T-helper 1 cell treated with Interleukin-12 subunit alpha and Interleukin-12 subunit beta and Interleukin-4 antibody, amounts not matched to agents 30 μg/mL and 1 μg/mL, for 36 hours (primary cell): Measurements from ENCODE around the gene CPE.
"Not testable (repeated sequence)": the region's sequence is repeated elsewhere in the genome, so short reads cannot be mapped to it uniquely, and the experiment has no call there.

Experiments used
- H3K27ac Mint-ChIP-seq: one replicate; pipeline ENCODE4 v1.8.0; 2021; ENCODE audit warnings: mild to moderate bottlenecking, mixed read lengths
- H3K27me3 Mint-ChIP-seq: one replicate; pipeline ENCODE4 v1.8.0; 2021; ENCODE audit warnings: low read depth, mixed read lengths
- H3K36me3 Mint-ChIP-seq: one replicate; pipeline ENCODE4 v1.8.0; 2021; ENCODE audit warnings: low read depth, mixed read lengths
- H3K4me1 Mint-ChIP-seq: one replicate; pipeline ENCODE4 v1.8.0; 2021; ENCODE audit warnings: low read depth, mixed read lengths
- H3K4me3 Mint-ChIP-seq: one replicate; pipeline ENCODE4 v1.8.0; 2021; ENCODE audit warnings: mild to moderate bottlenecking, moderate library complexity, mixed read lengths
- H3K9me3 Mint-ChIP-seq: one replicate; pipeline ENCODE4 v1.8.0; 2021; ENCODE audit warnings: mixed read lengths

Gene CPE

GRCh38 chr4:165378745-165379677 lies at the start of gene CPE:
CPE (plus strand) TSS chr4:165379008; CDS start chr4:165379222, 214 bp downstream.
- H3K4me1 Mint-ChIP-seq = no peaks in the 10 kb centered on the region
- H3K36me3 Mint-ChIP-seq = peaks cover 2% of the 10 kb centered on the region
- no peaks in the 10 kb centered on the region for H3K9me3 Mint-ChIP-seq
- peak within 1 kb of the TSS; percentile 53 for H3K4me3 Mint-ChIP-seq
- H3K27me3 Mint-ChIP-seq = peaks cover 76% of the 10 kb centered on the region
- no peak within 1 kb of the TSS for H3K27ac Mint-ChIP-seq

- Mint-ChIP-seq H3K27me3 (no peaks in the 10 kb centered on the region), H3K27ac (peak overlapping the region; percentile 73), H3K9me3 (no peaks in the 10 kb centered on the region), H3K4me1 (peaks cover 53% of the 10 kb centered on the region), H3K4me3 (peak overlapping the region; percentile 65), H3K36me3 (peaks cover 27% of the 10 kb centered on the region)
Observed at GRCh38 chr4:165330071-165330470, 48.7 kb upstream of the CPE start.

GRCh38 chr4:165330666-165331065 lies 48.1 kb upstream of the CPE start:
- peaks cover 52% of the 10 kb centered on the region for H3K4me1 Mint-ChIP-seq
- H3K27ac Mint-ChIP-seq = peak overlapping the region; percentile 73
- H3K9me3 Mint-ChIP-seq = no peaks in the 10 kb centered on the region
- peak overlapping the region; percentile 65 for H3K4me3 Mint-ChIP-seq
- H3K27me3 Mint-ChIP-seq = no peaks in the 10 kb centered on the region
- peaks cover 26% of the 10 kb centered on the region for H3K36me3 Mint-ChIP-seq

- H3K27ac Mint-ChIP-seq = peak overlapping the region; percentile 73
- H3K36me3 Mint-ChIP-seq = peaks cover 26% of the 10 kb centered on the region
- H3K4me3 Mint-ChIP-seq = peak overlapping the region; percentile 65
- no peaks in the 10 kb centered on the region for H3K9me3 Mint-ChIP-seq
- H3K27me3 Mint-ChIP-seq = no peaks in the 10 kb centered on the region
- H3K4me1 Mint-ChIP-seq = peaks cover 47% of the 10 kb centered on the region
Observed at GRCh38 chr4:165331359-165331758, 47.4 kb upstream of the CPE start.

- H3K4me3 Mint-ChIP-seq = peak overlapping the region; percentile 69
- no peaks in the 10 kb centered on the region for H3K27me3 Mint-ChIP-seq
- peaks cover 48% of the 10 kb centered on the region for H3K4me1 Mint-ChIP-seq
- peak overlapping the region; percentile 73 for H3K27ac Mint-ChIP-seq
- H3K9me3 Mint-ChIP-seq = no peaks in the 10 kb centered on the region
- peaks cover 26% of the 10 kb centered on the region for H3K36me3 Mint-ChIP-seq
Observed at GRCh38 chr4:165331823-165332222, 47.0 kb upstream of the CPE start.

GRCh38 chr4:165332502-165332901 lies 46.3 kb upstream of the CPE start:
- Mint-ChIP-seq H3K4me3 (peak overlapping the region; percentile 69), H3K9me3 (no peaks in the 10 kb centered on the region)

GRCh38 chr4:165335163-165335703 lies 43.6 kb upstream of the CPE start:
- Mint-ChIP-seq H3K4me1 (peaks cover 48% of the 10 kb centered on the region), H3K27me3 (no peaks in the 10 kb centered on the region), H3K4me3 (no peak overlapping the region), H3K27ac (peak overlapping the region; percentile 17), H3K36me3 (peaks cover 33% of the 10 kb centered on the region), H3K9me3 (no peaks in the 10 kb centered on the region)

More at GRCh38 chr4:165332502-165332901, 46.3 kb upstream of the CPE start:
- Mint-ChIP-seq H3K27ac (peak overlapping the region; percentile 73), H3K27me3 (no peaks in the 10 kb centered on the region), H3K4me1 (peaks cover 51% of the 10 kb centered on the region), H3K36me3 (peaks cover 28% of the 10 kb centered on the region)

GRCh38 chr4:165336743-165337142 lies 42.1 kb upstream of the CPE start:
- Mint-ChIP-seq H3K27ac (no peak overlapping the region), H3K27me3 (no peaks in the 10 kb centered on the region), H3K4me1 (peaks cover 37% of the 10 kb centered on the region), H3K36me3 (peaks cover 25% of the 10 kb centered on the region), H3K9me3 (no peaks in the 10 kb centered on the region), H3K4me3 (no peak overlapping the region)

- H3K4me3 Mint-ChIP-seq, H3K9me3 Mint-ChIP-seq, H3K27ac Mint-ChIP-seq, H3K4me1 Mint-ChIP-seq, H3K27me3 Mint-ChIP-seq: not testable (repeated sequence)
- peaks cover 19% of the 10 kb centered on the region for H3K36me3 Mint-ChIP-seq
Observed at GRCh38 chr4:165342340-165342739, 36.5 kb upstream of the CPE start.

GRCh38 chr4:165343353-165344191 lies 35.2 kb upstream of the CPE start:
- Mint-ChIP-seq H3K36me3 (peaks cover 16% of the 10 kb centered on the region), H3K4me3 (no peak overlapping the region), H3K9me3 (no peaks in the 10 kb centered on the region), H3K4me1 (peaks cover 6% of the 10 kb centered on the region), H3K27me3 (no peaks in the 10 kb centered on the region), H3K27ac (no peak overlapping the region)

- H3K27ac Mint-ChIP-seq = no peak overlapping the region
- peaks cover 3% of the 10 kb centered on the region for H3K4me1 Mint-ChIP-seq
- H3K4me3 Mint-ChIP-seq = no peak overlapping the region
- H3K36me3 Mint-ChIP-seq = peaks cover 12% of the 10 kb centered on the region
- no peaks in the 10 kb centered on the region for H3K9me3 Mint-ChIP-seq
- no peaks in the 10 kb centered on the region for H3K27me3 Mint-ChIP-seq
Observed at GRCh38 chr4:165345666-165346417, 33.0 kb upstream of the CPE start.

- peaks cover 4% of the 10 kb centered on the region for H3K36me3 Mint-ChIP-seq
- peaks cover 4% of the 10 kb centered on the region for H3K4me1 Mint-ChIP-seq
- no peak overlapping the region for H3K27ac Mint-ChIP-seq
- H3K9me3 Mint-ChIP-seq = no peaks in the 10 kb centered on the region
- no peak overlapping the region for H3K4me3 Mint-ChIP-seq
- peaks cover 5% of the 10 kb centered on the region for H3K27me3 Mint-ChIP-seq
Observed at GRCh38 chr4:165347647-165348569, 30.9 kb upstream of the CPE start.
